ENCODE results near the gene UPK3BL1. TPM values are rescaled to one million over a fixed set of nuclear protein-coding genes. Genes with fewer than 3 reads are reported as not detected.
A peak's percentile ranks its signal among the peaks of the same experiment; 100 is the strongest.
"Not testable (repeated sequence)": the region's sequence is repeated elsewhere in the genome, so short reads cannot be mapped to it uniquely, and the experiment has no call there.

The UPK3BL1 gene
- total RNA-seq, 1 donor from 2014 or later = 8.4 TPM

GRCh38 chr7:102636956-102637355, 5.6 kb downstream of the UPK3BL1 start:
- peak; percentile 46 for DNase-seq (ENCODE audit: missing footprints)
- ATAC-seq; intact Hi-C loops (cut with DNase I): not testable (repeated sequence)

- intact Hi-C loops (cut with DNase I); ATAC-seq; DNase-seq (ENCODE audit: missing footprints): not testable (repeated sequence)
These were observed 7.2 kb downstream of the UPK3BL1 start for GRCh38 chr7:102635354-102635753.

GRCh38 chr7:102634299-102634698, 8.3 kb downstream of the UPK3BL1 start:
- DNase-seq (ENCODE audit: missing footprints) = peak; percentile 25
- ATAC-seq; intact Hi-C loops (cut with DNase I): not testable (repeated sequence)

- intact Hi-C loops (cut with DNase I); ATAC-seq: not testable (repeated sequence)
- DNase-seq (ENCODE audit: missing footprints) = peak; percentile 37
These were observed 12.0 kb downstream of the UPK3BL1 start for GRCh38 chr7:102630622-102631021.

- DNase-seq (ENCODE audit: missing footprints); intact Hi-C loops (cut with DNase I): not testable (repeated sequence)
- ATAC-seq = peak; percentile 23
These were observed 15.2 kb downstream of the UPK3BL1 start for GRCh38 chr7:102627271-102627904.

- ATAC-seq; intact Hi-C loops (cut with DNase I): not testable (repeated sequence)
- DNase-seq (ENCODE audit: missing footprints) = peak; percentile 40
These were observed 24.5 kb downstream of the UPK3BL1 start for GRCh38 chr7:102618122-102618521.

- DNase-seq (ENCODE audit: missing footprints) = peak; percentile 85
- intact Hi-C loops (cut with DNase I) = not testable (repeated sequence)
- peak; percentile 95 for ATAC-seq
These were observed 26.0 kb downstream of the UPK3BL1 start, which contains the start of gene RASA4 for GRCh38 chr7:102616507-102617125. Gene RASA4, minus strand, starts transcription at chr7:102616756. Its CDS starts 67 bp downstream, at chr7:102616689.

GRCh38 chr7:102615930-102616329, 26.7 kb downstream of the UPK3BL1 start:
- ATAC-seq; DNase-seq (ENCODE audit: missing footprints); intact Hi-C loops (cut with DNase I): not testable (repeated sequence)

- intact Hi-C loops (cut with DNase I); DNase-seq (ENCODE audit: missing footprints); ATAC-seq: not testable (repeated sequence)
These were observed 27.7 kb downstream of the UPK3BL1 start for GRCh38 chr7:102614873-102615272.

GRCh38 chr7:102614346-102614697, 28.3 kb downstream of the UPK3BL1 start:
- intact Hi-C loops (cut with DNase I); DNase-seq (ENCODE audit: missing footprints); ATAC-seq: not testable (repeated sequence)

- ATAC-seq; intact Hi-C loops (cut with DNase I); DNase-seq (ENCODE audit: missing footprints): not testable (repeated sequence)
These were observed 28.8 kb downstream of the UPK3BL1 start for GRCh38 chr7:102613575-102614345.

GRCh38 chr7:102611675-102612325, 30.8 kb downstream of the UPK3BL1 start:
- intact Hi-C loops (cut with DNase I); ATAC-seq: not testable (repeated sequence)
- peak; percentile 69 for DNase-seq (ENCODE audit: missing footprints)

- ATAC-seq = peak; percentile 81
- intact Hi-C loops (cut with DNase I); DNase-seq (ENCODE audit: missing footprints): not testable (repeated sequence)
These were observed 31.4 kb downstream of the UPK3BL1 start for GRCh38 chr7:102611013-102611674.

GRCh38 chr7:102610441-102610840, 32.1 kb downstream of the UPK3BL1 start:
- ATAC-seq; intact Hi-C loops (cut with DNase I); DNase-seq (ENCODE audit: missing footprints): not testable (repeated sequence)

GRCh38 chr7:102609734-102610133, 32.9 kb downstream of the UPK3BL1 start:
- DNase-seq (ENCODE audit: missing footprints); ATAC-seq; intact Hi-C loops (cut with DNase I): not testable (repeated sequence)

- intact Hi-C loops (cut with DNase I); DNase-seq (ENCODE audit: missing footprints); ATAC-seq: not testable (repeated sequence)
These were observed 35.7 kb downstream of the UPK3BL1 start for GRCh38 chr7:102606848-102607247.

GRCh38 chr7:102604431-102605145, 38.0 kb downstream of the UPK3BL1 start:
- ATAC-seq; intact Hi-C loops (cut with DNase I); DNase-seq (ENCODE audit: missing footprints): not testable (repeated sequence)
